ENCODE results near the gene INTS1. TPM values are rescaled to one million over a fixed set of nuclear protein-coding genes. Genes with fewer than 3 reads are reported as not detected.

INTS1 gene
- total and polyA plus RNA-seq, 2 of the 4 experiments (the other 2 are of a cell fraction) = 9.3 to 40.1 TPM

- no peak overlapping the region for H3K14ac ChIP-seq (replicated peaks; ENCODE audit: low read depth, low read length)
- no peaks in the 10 kb centered on the region for H3K4me1 ChIP-seq (ENCODE audit: control insufficient read depth, insufficient read depth, low read length)
- H3K4ac ChIP-seq (ENCODE audit: low read depth, low read length) = no peak overlapping the region
- H3K9me3 ChIP-seq (ENCODE audit: control insufficient read depth, insufficient read depth, low read length) = no peaks in the 10 kb centered on the region
- H2AFZ ChIP-seq (replicated peaks; ENCODE audit: low read length, poor library complexity) = no peak overlapping the region
- no peak overlapping the region for H3K56ac ChIP-seq (ENCODE audit: extremely low read depth, insufficient read depth, low read length)
- no peak overlapping the region for H2BK15ac ChIP-seq (ENCODE audit: low read depth, low read length)
- H3K18ac ChIP-seq (ENCODE audit: low read depth, low read length) = no peak overlapping the region
- ChIA-PET CTCF (no interaction called here), POLR2A (ENCODE audit: unreplicated experiment) (no interaction called here)
- no peak overlapping the region for H4K91ac ChIP-seq (ENCODE audit: insufficient read depth, low read depth, low read length)
- H3K4me2 ChIP-seq (ENCODE audit: low read depth, low read length) = no peak overlapping the region
- no peak overlapping the region for H3K4me3 ChIP-seq (ENCODE audit: insufficient read depth, low read depth, low read length)
- no peak overlapping the region for H2AK5ac ChIP-seq (ENCODE audit: low read depth, low read length)
- in situ Hi-C loops (cut with MboI; ENCODE audit: low sequenced_read_pairs) = no loop called here
- H3K23ac ChIP-seq (ENCODE audit: low read depth, low read length) = no peak overlapping the region
- peaks cover 0 to 13% of the 10 kb centered on the region in 2 experiments; a peak in 1 of 4 replicates for H3K79me1 ChIP-seq (ENCODE audit: low read depth in 1 of 2, low read length in 2 of 2)
- 0 out of 2 replicates have a peak, but pooled peaks cover 7% of the 10 kb centered on the region for H4K20me1 ChIP-seq (ENCODE audit: insufficient read depth, low read length)
- TF ChIP-seq RCOR1 (IDR thresholded peaks at IDR 0.05; ENCODE audit: insufficient replicate concordance, low read length) (no peak), CHD1 (IDR thresholded peaks at IDR 0.05; ENCODE audit: low read depth, low read length) (no peak), POLR2A (IDR thresholded peaks at IDR 0.05; ENCODE audit: low read depth, low read length) (no peak), MXI1 (IDR thresholded peaks at IDR 0.05; ENCODE audit: borderline replicate concordance, low read depth, low read length) (no peak), CEBPB (IDR thresholded peaks at IDR 0.05; ENCODE audit: low read depth, low read length) (no peak), ELK1 (IDR thresholded peaks at IDR 0.05; ENCODE audit: borderline replicate concordance, low read depth, low read length) (no peak), RFX5 (IDR thresholded peaks at IDR 0.05; ENCODE audit: low read depth, low read length) (no peak), MAFK (IDR thresholded peaks at IDR 0.05; ENCODE audit: low read depth, low read length) (no peak), NFE2L2 (IDR thresholded peaks at IDR 0.05; ENCODE audit: low read depth, low read length) (no peak), RAD21 (IDR thresholded peaks at IDR 0.05; ENCODE audit: low read length) (no peak), SMC3 (IDR thresholded peaks at IDR 0.05; ENCODE audit: low read depth, low read length) (no peak), FOS (IDR thresholded peaks at IDR 0.05; ENCODE audit: low read depth, low read length) (no peak), MAZ (IDR thresholded peaks at IDR 0.05; ENCODE audit: borderline replicate concordance, low read depth, low read length) (no peak)
- TF ChIP-seq, protein P1, sequence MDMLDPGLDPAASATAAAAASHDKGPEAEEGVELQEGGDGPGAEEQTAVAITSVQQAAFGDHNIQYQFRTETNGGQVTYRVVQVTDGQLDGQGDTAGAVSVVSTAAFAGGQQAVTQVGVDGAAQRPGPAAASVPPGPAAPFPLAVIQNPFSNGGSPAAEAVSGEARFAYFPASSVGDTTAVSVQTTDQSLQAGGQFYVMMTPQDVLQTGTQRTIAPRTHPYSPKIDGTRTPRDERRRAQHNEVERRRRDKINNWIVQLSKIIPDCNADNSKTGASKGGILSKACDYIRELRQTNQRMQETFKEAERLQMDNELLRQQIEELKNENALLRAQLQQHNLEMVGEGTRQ (IDR thresholded peaks at IDR 0.05; ENCODE audit: low read depth, low read length) = no peak
- TF ChIP-seq, protein P2, sequence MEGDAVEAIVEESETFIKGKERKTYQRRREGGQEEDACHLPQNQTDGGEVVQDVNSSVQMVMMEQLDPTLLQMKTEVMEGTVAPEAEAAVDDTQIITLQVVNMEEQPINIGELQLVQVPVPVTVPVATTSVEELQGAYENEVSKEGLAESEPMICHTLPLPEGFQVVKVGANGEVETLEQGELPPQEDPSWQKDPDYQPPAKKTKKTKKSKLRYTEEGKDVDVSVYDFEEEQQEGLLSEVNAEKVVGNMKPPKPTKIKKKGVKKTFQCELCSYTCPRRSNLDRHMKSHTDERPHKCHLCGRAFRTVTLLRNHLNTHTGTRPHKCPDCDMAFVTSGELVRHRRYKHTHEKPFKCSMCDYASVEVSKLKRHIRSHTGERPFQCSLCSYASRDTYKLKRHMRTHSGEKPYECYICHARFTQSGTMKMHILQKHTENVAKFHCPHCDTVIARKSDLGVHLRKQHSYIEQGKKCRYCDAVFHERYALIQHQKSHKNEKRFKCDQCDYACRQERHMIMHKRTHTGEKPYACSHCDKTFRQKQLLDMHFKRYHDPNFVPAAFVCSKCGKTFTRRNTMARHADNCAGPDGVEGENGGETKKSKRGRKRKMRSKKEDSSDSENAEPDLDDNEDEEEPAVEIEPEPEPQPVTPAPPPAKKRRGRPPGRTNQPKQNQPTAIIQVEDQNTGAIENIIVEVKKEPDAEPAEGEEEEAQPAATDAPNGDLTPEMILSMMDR (conservative IDR thresholded peaks at IDR 0.05; ENCODE audit: low read depth, low read length) = no peak
- no TSS peak for BruUV-seq (replicated peaks)
- H2BK120ac ChIP-seq (ENCODE audit: low read depth, low read length) = no peak overlapping the region
- intact Hi-C loops (cut with micrococcal nuclease) = no loop called here
- H3K27ac ChIP-seq (ENCODE audit: insufficient read depth, low read length) = no peak overlapping the region
- ATAC-seq (ENCODE audit: low read depth) (no peak), DNase-seq (no peak)
- H2BK20ac ChIP-seq (ENCODE audit: low read depth, low read length) = no peak overlapping the region
- 96% methylated on average over 19 of the region's 34 CpGs; no CpG with 5 or more reads in 1 of the 2 experiments for WGBS, 2 experiments (ENCODE audit: extremely low coverage in 2 of 2, insufficient read length in 1 of 2)
- H2AK9ac ChIP-seq (replicated peaks; ENCODE audit: low read depth, low read length, poor library complexity) = no peak overlapping the region
- no peak overlapping the region for H3K9ac ChIP-seq (ENCODE audit: low read depth, low read length)
- no peaks in the 10 kb centered on the region for H3K27me3 ChIP-seq (ENCODE audit: control insufficient read depth, insufficient read depth, low read length)
- no peak overlapping the region for H2BK5ac ChIP-seq (ENCODE audit: low read depth, low read length, poor library complexity, severe bottlenecking)
- no peaks in the 10 kb centered on the region for H3K9me1 ChIP-seq (ENCODE audit: insufficient read depth, low read length)
- dilution Hi-C loops (cut with HindIII; ENCODE audit: low sequenced_read_pairs, unreplicated experiment) = no loop called here
- peaks cover 61% of the 10 kb centered on the region for H3K36me3 ChIP-seq (ENCODE audit: control insufficient read depth, insufficient read depth, low read length)
- no peak overlapping the region for H4K5ac ChIP-seq (ENCODE audit: low read depth, low read length)
- H4K8ac ChIP-seq (ENCODE audit: low read depth in 2 of 2, low read length in 2 of 2) = no peak overlapping the region
These were observed 8.5 kb downstream of the INTS1 start for GRCh38 chr7:1495564-1496242.

Data from IMR-90 (cell line).